Ishikawa (cell line): Measurements from ENCODE around the gene EDNRB.

Experiments
- CEBPB ChIP-seq: IDR thresholded peaks from 2 replicates; pipeline ENCODE4 v1.6.1; 2012
- TAF1 ChIP-seq: IDR thresholded peaks from 2 replicates; pipeline ENCODE4 v1.6.1; 2012; ENCODE audit warnings: low read depth, mild to moderate bottlenecking
- TCF12 ChIP-seq: IDR thresholded peaks from 2 replicates; pipeline ENCODE4 v1.6.1; 2012; ENCODE audit warnings: low read depth
- YY1 ChIP-seq: IDR thresholded peaks from 2 replicates; pipeline ENCODE4 v1.6.1; 2012; ENCODE audit warnings: low read depth
- TF ChIP-seq, protein P1 (sequence below): IDR thresholded peaks from 2 replicates; pipeline ENCODE4 v1.6.1; 2012

DNA sequence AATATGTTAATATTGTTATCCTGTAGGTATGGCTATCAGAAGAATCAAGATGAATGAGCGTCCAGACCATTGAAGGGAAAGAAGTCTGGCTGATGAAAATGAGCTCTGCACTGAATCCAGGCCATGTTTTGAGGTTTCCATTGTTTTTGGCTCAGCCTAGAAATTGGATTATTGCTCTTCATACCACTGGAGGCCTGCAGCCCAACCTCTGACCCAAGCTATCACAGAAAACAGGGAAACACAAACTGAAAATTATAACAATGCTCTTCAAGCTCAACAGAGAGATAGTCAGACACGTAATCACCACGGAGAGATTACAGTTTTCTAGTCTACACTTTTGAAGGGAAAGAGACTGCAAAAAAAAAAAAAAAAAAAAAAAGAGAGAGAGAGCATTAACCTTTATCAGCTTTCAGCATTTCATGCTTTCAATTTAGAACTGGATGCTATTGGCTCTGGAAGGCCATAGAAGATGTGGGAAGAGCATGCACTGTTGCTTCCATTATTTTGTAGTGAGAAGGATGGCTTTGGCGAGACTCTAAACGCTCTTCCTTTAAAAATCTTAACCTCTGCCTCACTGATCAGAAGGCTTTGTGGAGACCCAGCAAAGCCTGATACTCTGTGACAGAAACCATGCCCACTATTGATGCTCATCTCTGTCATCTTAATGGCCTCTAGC lies 10.8 kb downstream of the EDNRB start:
- TF ChIP-seq, protein P1, sequence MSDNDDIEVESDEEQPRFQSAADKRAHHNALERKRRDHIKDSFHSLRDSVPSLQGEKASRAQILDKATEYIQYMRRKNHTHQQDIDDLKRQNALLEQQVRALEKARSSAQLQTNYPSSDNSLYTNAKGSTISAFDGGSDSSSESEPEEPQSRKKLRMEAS = no peak
- TF ChIP-seq TCF12 (no peak), YY1 (no peak), TAF1 (no peak), CEBPB (no peak)
